ENCODE measurements around the gene CDK5RAP3. TPM values are rescaled to one million over a fixed set of nuclear protein-coding genes. Genes with fewer than 3 reads are reported as not detected.

The CDK5RAP3 gene
- total and polyA plus RNA-seq, 2 of the 13 experiments (the other 11 are each of a cell fraction or from before 2014, with no cell fraction given): 128 to 154 TPM

DNA sequence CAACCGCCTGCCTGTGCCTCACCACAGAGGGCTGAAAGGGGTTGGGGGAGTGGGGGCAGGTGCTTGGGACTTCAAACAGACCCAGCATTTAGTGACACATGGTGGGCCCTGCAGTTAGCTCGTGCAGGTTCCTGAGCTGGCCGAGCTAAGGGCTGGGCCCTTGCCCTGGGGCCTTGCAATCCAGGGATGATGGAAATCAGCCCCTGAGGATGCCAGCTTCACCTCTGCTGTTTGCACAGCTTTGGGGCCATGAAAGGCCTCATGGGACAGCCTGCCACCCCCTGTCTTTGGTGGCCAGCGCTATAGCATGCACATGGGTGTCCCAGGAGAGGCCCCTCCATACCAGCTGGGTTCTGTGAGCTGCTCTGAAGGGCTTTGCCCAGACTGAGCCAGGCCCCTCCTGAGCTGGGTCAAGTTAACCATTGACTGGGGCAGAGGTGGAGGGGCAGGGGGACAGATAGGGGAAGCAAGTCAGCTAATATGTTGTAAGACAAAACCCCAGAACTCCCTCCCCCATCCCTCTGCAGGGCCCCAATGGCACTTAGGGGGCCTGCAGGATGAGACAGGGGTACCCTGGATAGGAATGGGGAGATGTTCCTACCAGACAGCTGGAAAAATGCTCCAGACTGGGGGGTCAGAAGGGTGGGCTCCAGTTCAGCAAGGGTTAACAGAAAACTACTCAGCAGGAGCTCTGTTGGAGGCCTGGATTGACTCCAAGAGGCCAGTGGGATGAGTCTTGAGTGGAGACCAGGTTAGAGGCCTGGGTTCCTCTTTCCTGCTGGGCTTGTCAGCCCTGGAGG is 13.9 kb upstream of the CDK5RAP3 start (continued):
- TF ChIP-seq, protein P1, sequence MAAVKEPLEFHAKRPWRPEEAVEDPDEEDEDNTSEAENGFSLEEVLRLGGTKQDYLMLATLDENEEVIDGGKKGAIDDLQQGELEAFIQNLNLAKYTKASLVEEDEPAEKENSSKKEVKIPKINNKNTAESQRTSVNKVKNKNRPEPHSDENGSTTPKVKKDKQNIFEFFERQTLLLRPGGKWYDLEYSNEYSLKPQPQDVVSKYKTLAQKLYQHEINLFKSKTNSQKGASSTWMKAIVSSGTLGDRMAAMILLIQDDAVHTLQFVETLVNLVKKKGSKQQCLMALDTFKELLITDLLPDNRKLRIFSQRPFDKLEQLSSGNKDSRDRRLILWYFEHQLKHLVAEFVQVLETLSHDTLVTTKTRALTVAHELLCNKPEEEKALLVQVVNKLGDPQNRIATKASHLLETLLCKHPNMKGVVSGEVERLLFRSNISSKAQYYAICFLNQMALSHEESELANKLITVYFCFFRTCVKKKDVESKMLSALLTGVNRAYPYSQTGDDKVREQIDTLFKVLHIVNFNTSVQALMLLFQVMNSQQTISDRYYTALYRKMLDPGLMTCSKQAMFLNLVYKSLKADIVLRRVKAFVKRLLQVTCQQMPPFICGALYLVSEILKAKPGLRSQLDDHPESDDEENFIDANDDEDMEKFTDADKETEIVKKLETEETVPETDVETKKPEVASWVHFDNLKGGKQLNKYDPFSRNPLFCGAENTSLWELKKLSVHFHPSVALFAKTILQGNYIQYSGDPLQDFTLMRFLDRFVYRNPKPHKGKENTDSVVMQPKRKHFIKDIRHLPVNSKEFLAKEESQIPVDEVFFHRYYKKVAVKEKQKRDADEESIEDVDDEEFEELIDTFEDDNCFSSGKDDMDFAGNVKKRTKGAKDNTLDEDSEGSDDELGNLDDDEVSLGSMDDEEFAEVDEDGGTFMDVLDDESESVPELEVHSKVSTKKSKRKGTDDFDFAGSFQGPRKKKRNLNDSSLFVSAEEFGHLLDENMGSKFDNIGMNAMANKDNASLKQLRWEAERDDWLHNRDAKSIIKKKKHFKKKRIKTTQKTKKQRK (IDR thresholded peaks at IDR 0.05; ENCODE audit: low read length): no peak
- TF ChIP-seq KLF15 (CRISPR knock-in tag; IDR thresholded peaks at IDR 0.05; ENCODE audit: borderline replicate concordance): no peak
- TF ChIP-seq ZNF746 (CRISPR knock-in tag; IDR thresholded peaks at IDR 0.05): no peak
- TF ChIP-seq GABPB1 (CRISPR knock-in tag; IDR thresholded peaks at IDR 0.05): no peak
- 0 out of 2 replicates have a peak, but pooled peaks have one; percentile 32 for TF ChIP-seq GLI4 (CRISPR knock-in tag; IDR thresholded peaks at IDR 0.05; ENCODE audit: borderline replicate concordance)
- 0 out of 2 replicates have a peak, but pooled peaks have one; percentile 29 for TF ChIP-seq ZNF263 (CRISPR knock-in tag; IDR thresholded peaks at IDR 0.05)
- TF ChIP-seq RXRB (CRISPR knock-in tag; IDR thresholded peaks at IDR 0.05; ENCODE audit: borderline replicate concordance): no peak
- TF ChIP-seq E2F5 (CRISPR knock-in tag; conservative IDR thresholded peaks at IDR 0.05): no peak
- TF ChIP-seq ZBTB42 (CRISPR knock-in tag; IDR thresholded peaks at IDR 0.05): no peak
- no peak for TF ChIP-seq SOX13 (IDR thresholded peaks at IDR 0.05)
- TF ChIP-seq SOX13 (CRISPR knock-in tag; conservative IDR thresholded peaks at IDR 0.05 in 1 of 2, IDR thresholded peaks at IDR 0.05 in 1 of 2): peak in 1 of 2 experiments; percentile 26; a peak in 1 of 4 replicates
- TF ChIP-seq GATAD1 (CRISPR knock-in tag; IDR thresholded peaks at IDR 0.05): no peak
- TF ChIP-seq BRCA1 (CRISPR knock-in tag; IDR thresholded peaks at IDR 0.05): no peak
- no peak for TF ChIP-seq ZNF234 (CRISPR knock-in tag; conservative IDR thresholded peaks at IDR 0.05)
- peak; percentile 21; the same call in 1 of the 2 replicates for TF ChIP-seq ZNF574 (CRISPR knock-in tag; IDR thresholded peaks at IDR 0.05)
- TF ChIP-seq ZMYM3 (CRISPR knock-in tag; IDR thresholded peaks at IDR 0.05): no peak
- TF ChIP-seq ZNF687 (CRISPR knock-in tag; IDR thresholded peaks at IDR 0.05): peak; percentile 90
